ENCODE results near the gene EEF1G.
"Not testable (repeated sequence)": the region's sequence is repeated elsewhere in the genome, so short reads cannot be mapped to it uniquely, and the experiment has no call there.

The EEF1G gene

GRCh38 chr11:62565100-62565802 lies 8.4 kb downstream of the EEF1G start:
- TF ChIP-seq CTCF (conservative IDR thresholded peaks at IDR 0.05; ENCODE audit: low read length), result no peak
- no peak for DNase-seq (ENCODE audit: low read depth)
- H3K4me3 ChIP-seq (ENCODE audit: low read length), result no peak overlapping the region

GRCh38 chr11:62561677-62562230 lies 11.9 kb downstream of the EEF1G start:
- H3K4me3 ChIP-seq (ENCODE audit: low read length); DNase-seq (ENCODE audit: low read depth): not testable (repeated sequence)

- DNase-seq (ENCODE audit: low read depth), result peak; percentile 99
- TF ChIP-seq CTCF (conservative IDR thresholded peaks at IDR 0.05; ENCODE audit: low read length), result peak; percentile 95
- H3K4me3 ChIP-seq (ENCODE audit: low read length), result no peak overlapping the region
These were observed 13.1 kb downstream of the EEF1G start for GRCh38 chr11:62560566-62561103.

- not testable (repeated sequence) for DNase-seq (ENCODE audit: low read depth); H3K4me3 ChIP-seq (ENCODE audit: low read length)
These were observed 14.1 kb downstream of the EEF1G start for GRCh38 chr11:62559626-62560025.

GRCh38 chr11:62559204-62559603 lies 14.5 kb downstream of the EEF1G start:
- no peak for TF ChIP-seq CTCF (conservative IDR thresholded peaks at IDR 0.05; ENCODE audit: low read length)
- DNase-seq (ENCODE audit: low read depth), result no peak
- H3K4me3 ChIP-seq (ENCODE audit: low read length), result no peak overlapping the region

- no peak for TF ChIP-seq CTCF (conservative IDR thresholded peaks at IDR 0.05; ENCODE audit: low read length)
- no peak overlapping the region for H3K4me3 ChIP-seq (ENCODE audit: low read length)
- no peak for DNase-seq (ENCODE audit: low read depth)
These were observed 15.0 kb downstream of the EEF1G start for GRCh38 chr11:62558669-62559068.

- no peak overlapping the region; the same call in 1 of the 2 replicates for H3K4me3 ChIP-seq (ENCODE audit: low read length)
- DNase-seq (ENCODE audit: low read depth), result no peak
- no peak for TF ChIP-seq CTCF (conservative IDR thresholded peaks at IDR 0.05; ENCODE audit: low read length)
These were observed 16.6 kb downstream of the EEF1G start for GRCh38 chr11:62556875-62557631.

Data from AG10803 (cell line).